Adrenal gland (tissue), 5 donors: ENCODE data around the gene EXOC3L4.

ENCODE experiments used
- POLR2A ChIP-seq, 2 donors: fragments of 450-650 bp; IDR thresholded peaks; one replicate each; pipeline ENCODE4 v1.6.1; 2017; ENCODE audit warnings: antibody characterized with exemption in 2 of 2, mild to moderate bottlenecking in 2 of 2, moderate library complexity in 1 of 2
- TF ChIP-seq, protein P1 (sequence below), 6 experiments: fragments of 450-650 bp in 4 of 6; fragments of 200-600 bp in 2 of 6; sonication (generic) in 1 of 6; IDR thresholded peaks; 1 replicate in 5 of 6; 2 replicates in 1 of 6; pipeline versions ENCODE4 v1.5.1 to v1.8.0; 2016 to 2021; ENCODE audit warnings: antibody characterized with exemption in 6 of 6, mild to moderate bottlenecking in 2 of 6, moderate library complexity in 1 of 6
- donor health status: DM: no; HTN: no; CAD: no.

DNA sequence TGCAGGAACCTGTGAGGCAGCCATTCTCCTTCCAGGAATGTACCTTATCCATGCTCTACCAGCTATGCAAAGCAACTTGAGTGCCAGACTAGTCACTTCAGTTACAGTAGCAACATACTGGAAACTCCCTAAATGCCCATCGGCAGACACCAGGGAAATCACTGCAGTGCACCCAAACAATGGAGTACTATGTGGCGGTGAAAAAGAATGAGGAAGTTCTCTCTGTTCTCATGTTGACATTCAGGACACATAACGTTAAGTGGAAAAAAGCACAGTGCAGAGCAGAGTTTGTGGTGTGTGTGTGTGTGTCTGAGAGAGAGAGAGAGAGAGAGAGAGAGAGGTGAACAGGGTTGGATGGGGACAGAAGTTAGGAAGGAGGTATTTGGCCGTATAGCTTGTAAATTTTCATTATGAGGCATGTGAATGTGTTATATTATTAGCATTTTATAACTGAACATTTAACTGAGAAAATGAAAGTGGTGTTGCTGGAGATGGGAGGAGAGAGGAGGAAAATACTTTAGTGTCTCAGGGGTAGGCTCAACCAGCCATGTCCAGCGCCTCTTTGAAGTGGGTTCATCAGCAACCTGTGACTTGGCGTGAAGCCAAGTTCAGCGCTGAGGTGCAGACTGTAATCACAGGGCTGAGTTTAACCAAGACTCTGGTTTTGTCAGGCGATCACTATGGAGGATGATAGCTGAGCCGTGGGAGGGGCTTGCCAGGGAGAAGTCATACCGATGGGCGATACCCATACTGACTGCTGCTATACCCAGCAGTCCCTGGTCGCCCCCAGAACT lies 46.0 kb downstream of the EXOC3L4 start:
- TF ChIP-seq, protein P1, sequence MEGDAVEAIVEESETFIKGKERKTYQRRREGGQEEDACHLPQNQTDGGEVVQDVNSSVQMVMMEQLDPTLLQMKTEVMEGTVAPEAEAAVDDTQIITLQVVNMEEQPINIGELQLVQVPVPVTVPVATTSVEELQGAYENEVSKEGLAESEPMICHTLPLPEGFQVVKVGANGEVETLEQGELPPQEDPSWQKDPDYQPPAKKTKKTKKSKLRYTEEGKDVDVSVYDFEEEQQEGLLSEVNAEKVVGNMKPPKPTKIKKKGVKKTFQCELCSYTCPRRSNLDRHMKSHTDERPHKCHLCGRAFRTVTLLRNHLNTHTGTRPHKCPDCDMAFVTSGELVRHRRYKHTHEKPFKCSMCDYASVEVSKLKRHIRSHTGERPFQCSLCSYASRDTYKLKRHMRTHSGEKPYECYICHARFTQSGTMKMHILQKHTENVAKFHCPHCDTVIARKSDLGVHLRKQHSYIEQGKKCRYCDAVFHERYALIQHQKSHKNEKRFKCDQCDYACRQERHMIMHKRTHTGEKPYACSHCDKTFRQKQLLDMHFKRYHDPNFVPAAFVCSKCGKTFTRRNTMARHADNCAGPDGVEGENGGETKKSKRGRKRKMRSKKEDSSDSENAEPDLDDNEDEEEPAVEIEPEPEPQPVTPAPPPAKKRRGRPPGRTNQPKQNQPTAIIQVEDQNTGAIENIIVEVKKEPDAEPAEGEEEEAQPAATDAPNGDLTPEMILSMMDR (IDR thresholded peaks at IDR 0.05) = no peak
- no peak for TF ChIP-seq POLR2A (IDR thresholded peaks at IDR 0.05)
